Measurements from ENCODE around the gene KCNIP1.

DNA sequence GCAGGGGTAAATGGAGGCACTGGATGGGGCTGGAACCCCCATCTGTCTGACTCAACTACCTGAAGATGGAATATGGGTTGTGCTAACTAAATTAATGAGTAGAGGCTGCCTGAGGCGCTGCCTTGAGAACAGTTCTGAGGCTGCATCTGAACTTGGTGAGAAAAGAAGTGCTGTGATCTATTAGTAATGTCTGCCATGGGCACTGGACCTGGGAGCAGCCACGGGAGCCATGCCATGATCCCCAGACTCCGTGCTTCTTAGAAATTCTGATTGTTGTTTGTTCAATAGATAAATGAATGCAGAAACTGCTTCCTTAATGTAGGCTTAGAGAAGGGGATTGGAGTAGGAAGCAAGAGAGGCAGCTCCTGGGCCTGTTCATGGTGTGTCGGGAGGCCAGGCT lies 80.2 kb downstream of the KCNIP1 start:
- TF ChIP-seq TAF1 (CRISPR knock-in tag; IDR thresholded peaks at IDR 0.05), result no peak
- no peak for TF ChIP-seq EP300 (IDR thresholded peaks at IDR 0.05; ENCODE audit: low read depth in 2 of 2, low read length in 2 of 2)
- no peak for TF ChIP-seq EP300 (CRISPR knock-in tag; IDR thresholded peaks at IDR 0.05; ENCODE audit: borderline replicate concordance)
- TF ChIP-seq ZBTB49 (CRISPR knock-in tag; IDR thresholded peaks at IDR 0.05; ENCODE audit: borderline replicate concordance), result no peak
- TF ChIP-seq ZBTB7B (CRISPR knock-in tag; IDR thresholded peaks at IDR 0.05), result no peak
- TF ChIP-seq FUBP1 (CRISPR knock-in tag; IDR thresholded peaks at IDR 0.05; ENCODE audit: borderline replicate concordance), result no peak
- TF ChIP-seq CTCF (CRISPR knock-in tag; IDR thresholded peaks at IDR 0.05), result no peak
- no peak for TF ChIP-seq THYN1 (CRISPR knock-in tag; IDR thresholded peaks at IDR 0.05; ENCODE audit: borderline replicate concordance, low read depth)
- no peak for TF ChIP-seq BRD4 (CRISPR knock-in tag; IDR thresholded peaks at IDR 0.05)
- no peak for TF ChIP-seq GABPB1 (CRISPR knock-in tag; IDR thresholded peaks at IDR 0.05)
- no peak for TF ChIP-seq U2AF2 (IDR thresholded peaks at IDR 0.05; ENCODE audit: low read depth, low read length)
- TF ChIP-seq CCDC6 (CRISPR knock-in tag; IDR thresholded peaks at IDR 0.05), result no peak

Data from HepG2 (cell line).